Neural cell (in vitro differentiated cells): ENCODE measurements around the gene KRTAP10-10. TPM values are rescaled to one million over a fixed set of nuclear protein-coding genes. Genes with fewer than 3 reads are reported as not detected.

Experiments
- H2AFZ ChIP-seq: fragments of 200-600, 300-800 bp; sonication (generic), shearing (Covaris generic); 2 replicates; pipeline ENCODE4 v1.6.0; 2014; ENCODE audit warnings: low read depth, mild to moderate bottlenecking, antibody characterized with exemption, low read length, moderate library complexity
- H3F3A ChIP-seq: fragments of 200-600 bp; shearing (Covaris generic); 2 replicates; pipeline ENCODE4 v1.6.1; 2016; ENCODE audit warnings: mild to moderate bottlenecking, moderate library complexity, mixed read lengths, antibody characterized with exemption, low read length; ENCODE audit not compliant: insufficient read depth, poor library complexity, severe bottlenecking
- H3K27ac ChIP-seq: fragments of 200-600, 300-800 bp; sonication (generic), shearing (Covaris generic); 2 replicates; pipeline ENCODE4 v1.5.1; 2014; ENCODE audit warnings: mild to moderate bottlenecking, low read length, moderate library complexity
- H3K27me3 ChIP-seq: fragments of 300-800, 200-600 bp; sonication (generic), shearing (Covaris generic); 2 replicates; pipeline ENCODE4 v1.6.0; 2014; ENCODE audit warnings: mild to moderate bottlenecking, low read depth, low read length, moderate library complexity; ENCODE audit not compliant: insufficient read depth
- H3K36me3 ChIP-seq: fragments of 300-800, 200-600 bp; sonication (generic), shearing (Covaris generic); 2 replicates; pipeline ENCODE4 v1.5.1; 2014; ENCODE audit warnings: mild to moderate bottlenecking, antibody characterized with exemption, low read length, moderate library complexity; ENCODE audit not compliant: insufficient read depth
- H3K4me2 ChIP-seq: fragments of 300-800, 200-600 bp; sonication (generic), shearing (Covaris generic); 2 replicates; pipeline ENCODE4 v1.6.0; 2014; ENCODE audit warnings: mild to moderate bottlenecking, low read length
- H3K4me3 ChIP-seq: fragments of 300-800, 200-600 bp; sonication (generic), shearing (Covaris generic); 2 replicates; pipeline ENCODE4 v1.5.1; 2014; ENCODE audit warnings: mild to moderate bottlenecking, low read length, moderate library complexity
- H3K79me2 ChIP-seq: fragments of 200-600 bp; shearing (Covaris generic); replicated peaks from 2 replicates; pipeline ENCODE4 v1.6.0; 2014; ENCODE audit warnings: mild to moderate bottlenecking, low read length, moderate library complexity; ENCODE audit not compliant: insufficient read depth
- H3K9ac ChIP-seq: fragments of 300-800, 200-600 bp; sonication (generic), shearing (Covaris generic); 2 replicates; pipeline ENCODE4 v1.6.1; 2016; ENCODE audit warnings: mild to moderate bottlenecking, low read length, mixed read lengths
- H3K9me2 ChIP-seq: fragments of 200-600 bp; shearing (Covaris generic); 2 replicates; pipeline ENCODE4 v1.6.1; 2016; ENCODE audit warnings: mild to moderate bottlenecking, low read length, mixed read lengths; ENCODE audit not compliant: insufficient read depth
- H3K9me3 ChIP-seq: fragments of 200-600, 300-800 bp; sonication (generic), shearing (Covaris generic); 2 replicates; pipeline ENCODE4 v1.6.1; 2016; ENCODE audit warnings: mild to moderate bottlenecking, mixed run types, low read length, moderate library complexity, mixed read lengths
- H4K20me1 ChIP-seq: fragments of 200-600 bp; shearing (Covaris generic); 2 replicates; pipeline ENCODE4 v1.6.1; 2016; ENCODE audit warnings: mild to moderate bottlenecking, mixed run types; ENCODE audit not compliant: insufficient read depth
- EP300 ChIP-seq: fragments of 450-650 bp; conservative IDR thresholded peaks from 2 replicates; pipeline ENCODE4 v1.6.1; 2014; ENCODE audit warnings: antibody characterized with exemption, mild to moderate bottlenecking, moderate library complexity; ENCODE audit not compliant: poor library complexity, severe bottlenecking
- EZH2 ChIP-seq: fragments of 200-600, 300-800 bp; shearing (Covaris generic), sonication (generic); IDR thresholded peaks from 2 replicates; pipeline ENCODE4 v1.6.1; 2014; ENCODE audit warnings: antibody characterized with exemption, low read length, borderline replicate concordance, mild to moderate bottlenecking; ENCODE audit not compliant: insufficient read depth, poor library complexity, severe bottlenecking
- MXI1 ChIP-seq: fragments of 450-650 bp; conservative IDR thresholded peaks from 2 replicates; pipeline ENCODE4 v1.6.1; 2014; ENCODE audit warnings: antibody characterized with exemption, mild to moderate bottlenecking; ENCODE audit not compliant: poor library complexity, severe bottlenecking
- POLR2AphosphoS5 ChIP-seq: IDR thresholded peaks from 2 replicates; pipeline ENCODE4 v1.6.1; 2012
- RAD21 ChIP-seq: fragments of 450-650 bp; conservative IDR thresholded peaks from 2 replicates; pipeline ENCODE4 v1.6.1; 2014; ENCODE audit warnings: antibody characterized with exemption, mild to moderate bottlenecking, moderate library complexity
- SMC3 ChIP-seq: fragments of 450-650 bp; conservative IDR thresholded peaks from 2 replicates; pipeline ENCODE4 v1.6.1; 2014; ENCODE audit warnings: antibody characterized with exemption, mild to moderate bottlenecking, moderate library complexity; ENCODE audit not compliant: poor library complexity
- TAF1 ChIP-seq: IDR thresholded peaks from 2 replicates; pipeline ENCODE4 v1.6.1; 2012; ENCODE audit warnings: low read depth
- polyA plus RNA-seq: library from polyadenylated mRNA; depleted of rRNA; stranded (reverse); fragments of >200 nt; gene quantifications from 2 replicates; pipeline ENCODE4 v1.2.3, GENCODE V29; 2014
- TF ChIP-seq, protein P1 (sequence below): IDR thresholded peaks from 2 replicates; pipeline ENCODE4 v1.6.1; 2012; ENCODE audit warnings: borderline replicate concordance
- TF ChIP-seq, protein P2 (sequence below): fragments of 450-650 bp; IDR thresholded peaks from 2 replicates; pipeline ENCODE4 v1.5.1; 2014; ENCODE audit warnings: antibody characterized with exemption, mild to moderate bottlenecking, moderate library complexity; ENCODE audit not compliant: poor library complexity, severe bottlenecking

The KRTAP10-10 gene
- polyA plus RNA-seq, 1 donor from 2014 or later: not detected

DNA sequence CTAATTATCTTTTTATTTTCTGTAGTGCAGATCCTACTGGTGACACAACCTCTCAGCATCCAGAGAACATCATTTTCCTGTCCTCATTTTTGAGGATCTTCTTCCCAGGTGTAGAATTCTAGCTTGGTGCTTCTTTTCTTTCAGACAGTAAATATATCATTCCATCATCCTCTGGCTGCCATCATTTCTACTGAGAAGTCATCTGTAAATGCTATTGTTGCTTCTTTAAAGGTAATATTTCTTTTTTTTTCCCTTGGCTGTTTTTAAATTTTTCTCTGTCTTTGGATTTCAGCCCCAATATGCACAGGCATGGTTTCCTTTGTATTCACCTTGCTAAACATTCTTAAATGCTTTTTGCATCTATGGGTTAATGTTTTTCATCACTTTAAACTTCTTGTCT, 13.6 kb upstream of the KRTAP10-10 start:
- no peaks in the 10 kb centered on the region for H3F3A ChIP-seq
- no peak overlapping the region for H3K9ac ChIP-seq
- H3K79me2 ChIP-seq: no peaks in the 10 kb centered on the region
- no peaks in the 10 kb centered on the region for H3K9me2 ChIP-seq
- H3K4me3 ChIP-seq: no peak overlapping the region
- H3K4me2 ChIP-seq: no peak overlapping the region
- H3K27me3 ChIP-seq: no peaks in the 10 kb centered on the region
- H3K9me3 ChIP-seq: peaks cover 6% of the 10 kb centered on the region
- TF ChIP-seq, protein P1, sequence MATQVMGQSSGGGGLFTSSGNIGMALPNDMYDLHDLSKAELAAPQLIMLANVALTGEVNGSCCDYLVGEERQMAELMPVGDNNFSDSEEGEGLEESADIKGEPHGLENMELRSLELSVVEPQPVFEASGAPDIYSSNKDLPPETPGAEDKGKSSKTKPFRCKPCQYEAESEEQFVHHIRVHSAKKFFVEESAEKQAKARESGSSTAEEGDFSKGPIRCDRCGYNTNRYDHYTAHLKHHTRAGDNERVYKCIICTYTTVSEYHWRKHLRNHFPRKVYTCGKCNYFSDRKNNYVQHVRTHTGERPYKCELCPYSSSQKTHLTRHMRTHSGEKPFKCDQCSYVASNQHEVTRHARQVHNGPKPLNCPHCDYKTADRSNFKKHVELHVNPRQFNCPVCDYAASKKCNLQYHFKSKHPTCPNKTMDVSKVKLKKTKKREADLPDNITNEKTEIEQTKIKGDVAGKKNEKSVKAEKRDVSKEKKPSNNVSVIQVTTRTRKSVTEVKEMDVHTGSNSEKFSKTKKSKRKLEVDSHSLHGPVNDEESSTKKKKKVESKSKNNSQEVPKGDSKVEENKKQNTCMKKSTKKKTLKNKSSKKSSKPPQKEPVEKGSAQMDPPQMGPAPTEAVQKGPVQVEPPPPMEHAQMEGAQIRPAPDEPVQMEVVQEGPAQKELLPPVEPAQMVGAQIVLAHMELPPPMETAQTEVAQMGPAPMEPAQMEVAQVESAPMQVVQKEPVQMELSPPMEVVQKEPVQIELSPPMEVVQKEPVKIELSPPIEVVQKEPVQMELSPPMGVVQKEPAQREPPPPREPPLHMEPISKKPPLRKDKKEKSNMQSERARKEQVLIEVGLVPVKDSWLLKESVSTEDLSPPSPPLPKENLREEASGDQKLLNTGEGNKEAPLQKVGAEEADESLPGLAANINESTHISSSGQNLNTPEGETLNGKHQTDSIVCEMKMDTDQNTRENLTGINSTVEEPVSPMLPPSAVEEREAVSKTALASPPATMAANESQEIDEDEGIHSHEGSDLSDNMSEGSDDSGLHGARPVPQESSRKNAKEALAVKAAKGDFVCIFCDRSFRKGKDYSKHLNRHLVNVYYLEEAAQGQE: no peak
- TF ChIP-seq, protein P2, sequence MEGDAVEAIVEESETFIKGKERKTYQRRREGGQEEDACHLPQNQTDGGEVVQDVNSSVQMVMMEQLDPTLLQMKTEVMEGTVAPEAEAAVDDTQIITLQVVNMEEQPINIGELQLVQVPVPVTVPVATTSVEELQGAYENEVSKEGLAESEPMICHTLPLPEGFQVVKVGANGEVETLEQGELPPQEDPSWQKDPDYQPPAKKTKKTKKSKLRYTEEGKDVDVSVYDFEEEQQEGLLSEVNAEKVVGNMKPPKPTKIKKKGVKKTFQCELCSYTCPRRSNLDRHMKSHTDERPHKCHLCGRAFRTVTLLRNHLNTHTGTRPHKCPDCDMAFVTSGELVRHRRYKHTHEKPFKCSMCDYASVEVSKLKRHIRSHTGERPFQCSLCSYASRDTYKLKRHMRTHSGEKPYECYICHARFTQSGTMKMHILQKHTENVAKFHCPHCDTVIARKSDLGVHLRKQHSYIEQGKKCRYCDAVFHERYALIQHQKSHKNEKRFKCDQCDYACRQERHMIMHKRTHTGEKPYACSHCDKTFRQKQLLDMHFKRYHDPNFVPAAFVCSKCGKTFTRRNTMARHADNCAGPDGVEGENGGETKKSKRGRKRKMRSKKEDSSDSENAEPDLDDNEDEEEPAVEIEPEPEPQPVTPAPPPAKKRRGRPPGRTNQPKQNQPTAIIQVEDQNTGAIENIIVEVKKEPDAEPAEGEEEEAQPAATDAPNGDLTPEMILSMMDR: no peak
- TF ChIP-seq MXI1 (no peak), TAF1 (no peak), POLR2AphosphoS5 (no peak), EP300 (no peak), RAD21 (no peak)
- no peak overlapping the region for H3K27ac ChIP-seq
- no peaks in the 10 kb centered on the region for H3K36me3 ChIP-seq
- no peaks in the 10 kb centered on the region for H4K20me1 ChIP-seq
- no peak overlapping the region for H2AFZ ChIP-seq

DNA sequence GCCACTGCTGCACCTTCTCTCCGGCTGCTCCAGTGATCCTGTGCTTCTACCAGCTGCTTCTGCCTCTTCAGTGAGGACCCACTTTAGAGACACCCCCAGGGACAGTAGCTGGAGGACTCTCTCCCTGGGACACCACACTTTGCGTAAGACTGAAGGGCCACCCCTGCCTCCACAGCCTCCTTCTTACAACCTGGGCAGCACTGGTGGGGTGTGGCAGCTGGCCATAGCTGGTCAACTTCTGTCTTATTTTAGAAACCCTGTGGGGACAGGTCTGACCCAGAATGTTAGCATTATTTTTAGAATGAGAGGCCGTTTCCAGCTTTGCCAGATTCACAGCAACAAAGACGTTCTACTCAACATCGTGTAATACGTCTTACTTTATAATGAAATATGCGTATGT, 11.4 kb upstream of the KRTAP10-10 start:
- no peaks in the 10 kb centered on the region for H4K20me1 ChIP-seq
- H3K27ac ChIP-seq: no peak overlapping the region
- H3K9me2 ChIP-seq: no peaks in the 10 kb centered on the region
- no peaks in the 10 kb centered on the region for H3K27me3 ChIP-seq
- H3K79me2 ChIP-seq: no peaks in the 10 kb centered on the region
- H3K9me3 ChIP-seq: peaks cover 6% of the 10 kb centered on the region
- H3K4me2 ChIP-seq: no peak overlapping the region
- no peak overlapping the region for H2AFZ ChIP-seq
- H3K9ac ChIP-seq: no peak overlapping the region
- TF ChIP-seq EZH2 (no peak), POLR2AphosphoS5 (no peak), SMC3 (no peak), RAD21 (no peak), EP300 (no peak), MXI1 (no peak), TAF1 (no peak)
- TF ChIP-seq, protein P1: no peak
- TF ChIP-seq, protein P2: no peak
- no peaks in the 10 kb centered on the region for H3K36me3 ChIP-seq
- H3F3A ChIP-seq: no peaks in the 10 kb centered on the region
- H3K4me3 ChIP-seq: no peak overlapping the region
